Measurements from ENCODE around the gene ALDH1A3.
A peak's percentile ranks its signal among the peaks of the same experiment; 100 is the strongest.

ALDH1A3 gene

DNA sequence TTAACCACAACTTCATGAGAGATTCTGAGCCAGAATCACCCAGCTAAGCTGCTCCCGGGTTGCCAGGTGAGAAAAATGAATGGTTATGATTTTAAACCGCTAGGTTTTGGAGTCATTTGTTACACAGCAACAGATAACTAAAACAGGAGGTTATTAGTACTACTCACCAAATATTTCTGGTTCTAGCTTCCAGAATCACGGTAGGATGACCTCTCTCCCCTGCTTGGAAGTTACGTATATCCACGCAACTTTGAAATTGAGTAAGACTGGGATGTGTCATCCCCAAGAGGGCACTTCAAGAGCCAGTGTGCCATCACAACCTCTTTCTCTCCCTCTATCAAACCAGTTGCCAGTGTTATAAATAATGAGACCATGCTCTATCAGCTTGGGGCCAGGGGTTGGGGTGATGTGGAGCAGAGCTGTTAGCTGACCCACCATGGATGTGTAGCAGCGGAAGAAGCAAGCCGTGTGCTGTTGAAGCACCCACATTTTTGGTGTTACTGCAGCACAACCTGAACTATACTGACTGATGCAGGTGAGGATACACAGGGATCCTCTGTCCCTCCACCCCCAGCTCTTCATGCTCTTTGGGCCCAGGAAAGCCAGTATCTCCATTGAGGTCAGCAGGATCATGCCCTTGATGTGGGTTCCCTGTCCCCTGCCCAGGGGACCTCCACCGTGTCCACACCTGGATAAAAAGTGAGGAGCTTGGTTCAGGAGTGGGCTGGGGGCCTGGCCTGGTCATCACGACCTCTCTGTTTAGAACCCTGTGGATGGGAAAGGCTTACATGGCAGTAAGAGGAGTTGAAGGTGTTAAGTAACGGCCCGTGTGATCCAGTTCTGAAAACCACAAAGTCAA lies 19.4 kb upstream of the ALDH1A3 start:
- no peak for DNase-seq

DNA sequence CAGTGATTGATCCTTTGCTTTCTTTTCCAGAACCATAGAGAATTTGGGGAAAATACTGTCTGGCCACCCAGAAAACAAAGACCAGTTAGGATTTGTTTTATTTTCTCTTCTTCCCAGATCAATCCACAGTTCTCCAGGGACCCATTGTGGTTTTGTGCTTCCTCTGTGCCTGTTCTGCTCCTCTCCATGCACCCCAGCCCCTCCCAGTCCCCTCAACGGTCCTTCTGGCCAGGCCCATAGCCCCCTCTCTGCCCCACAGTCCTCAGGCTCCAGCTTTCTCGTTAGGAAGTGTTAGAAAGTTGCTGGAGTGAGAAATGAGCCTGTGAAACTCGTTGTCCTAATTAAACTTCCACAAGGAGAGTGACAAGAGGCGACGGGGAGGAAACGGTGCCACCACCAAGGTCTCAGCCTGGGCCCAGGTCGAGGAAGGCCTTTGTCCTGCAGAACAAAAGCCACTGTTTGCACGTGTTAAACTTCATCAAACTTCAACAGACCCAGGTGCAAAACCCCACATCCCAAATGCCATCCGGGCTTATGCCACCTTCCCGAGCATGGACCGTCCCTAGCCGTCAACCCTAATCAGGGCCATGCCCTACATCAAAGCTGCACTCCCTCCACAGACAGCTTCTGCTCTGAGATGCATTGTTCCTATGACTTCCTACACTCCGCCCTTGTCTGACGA lies 18.7 kb upstream of the ALDH1A3 start:
- DNase-seq: no peak

DNA sequence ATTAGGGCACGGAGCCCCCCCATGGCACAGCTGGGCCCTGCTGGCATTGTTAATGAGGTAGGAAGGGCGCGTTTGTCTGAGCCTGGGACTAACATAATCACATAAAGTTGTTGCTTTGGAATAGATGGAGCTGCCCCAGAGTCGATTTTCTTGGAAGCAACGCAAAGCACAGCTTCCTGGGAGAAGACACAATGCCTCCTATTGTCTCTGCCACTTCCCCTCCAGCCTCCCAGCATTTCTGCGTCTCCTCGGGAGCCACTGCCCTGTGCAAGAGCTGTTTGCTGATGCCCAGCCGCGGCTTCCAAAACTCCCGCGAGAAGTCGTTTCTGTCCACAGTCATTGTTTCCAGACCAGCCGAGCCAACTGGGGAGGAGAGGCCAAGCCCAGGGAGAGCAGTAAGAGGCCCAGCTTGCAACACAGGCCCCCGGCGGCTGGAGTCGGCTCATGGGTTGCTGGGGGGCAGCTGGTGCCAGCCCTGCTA lies 18.1 kb upstream of the ALDH1A3 start:
- no peak for DNase-seq

DNA sequence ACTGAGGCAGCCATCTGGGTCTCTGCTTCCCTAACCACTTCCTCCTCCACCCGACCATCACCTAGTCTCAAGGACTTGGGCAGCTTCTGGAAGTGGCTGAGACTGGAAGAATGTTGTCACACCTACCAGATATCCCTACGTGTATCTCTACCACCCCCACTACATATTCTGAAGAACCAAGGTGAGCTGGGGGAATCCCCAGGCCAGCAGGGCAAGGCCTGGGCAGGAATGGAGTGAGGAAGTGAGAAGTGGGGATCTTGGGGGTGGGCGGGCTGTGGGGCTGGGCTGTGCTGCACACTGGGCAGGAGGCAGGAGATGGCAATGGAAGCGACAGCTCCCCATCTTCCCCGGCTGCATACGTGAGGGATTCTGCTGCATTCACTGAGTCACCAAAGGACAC lies 17.5 kb upstream of the ALDH1A3 start:
- no peak for DNase-seq

DNA sequence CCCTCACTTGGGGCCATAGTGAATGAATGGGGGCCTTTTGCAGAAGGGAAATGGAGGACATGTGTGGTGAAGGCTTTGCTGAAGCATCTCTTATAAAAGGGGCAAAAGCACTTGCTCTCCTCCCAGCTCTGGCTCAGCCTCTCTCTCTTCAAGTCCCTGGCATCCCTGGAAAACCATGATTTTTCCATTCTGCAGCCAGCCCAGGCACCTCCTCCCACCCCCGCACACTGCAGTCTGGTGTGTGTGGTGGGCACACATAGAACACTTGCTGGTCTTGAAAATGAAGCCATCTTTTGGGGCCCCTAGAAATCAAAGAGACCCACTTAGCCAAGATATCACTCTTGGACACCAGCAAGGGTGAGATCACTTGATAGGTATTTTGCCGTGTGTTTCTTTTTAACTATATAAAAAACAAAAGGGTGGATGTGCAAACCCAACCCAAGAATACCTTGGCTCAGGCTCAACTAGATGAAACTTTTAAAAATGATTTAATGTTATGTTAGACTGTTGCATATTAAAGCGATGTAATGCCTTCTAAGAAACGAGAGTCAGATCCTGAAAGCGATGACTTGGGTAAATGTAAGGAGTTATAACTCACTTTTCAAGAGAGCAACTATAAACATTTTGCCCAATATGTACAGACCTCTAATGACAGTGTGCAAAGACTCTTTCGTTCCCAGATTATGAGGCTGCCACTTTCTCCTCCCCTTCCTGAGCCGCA lies 16.4 kb upstream of the ALDH1A3 start:
- DNase-seq: peak; percentile 67

DNA sequence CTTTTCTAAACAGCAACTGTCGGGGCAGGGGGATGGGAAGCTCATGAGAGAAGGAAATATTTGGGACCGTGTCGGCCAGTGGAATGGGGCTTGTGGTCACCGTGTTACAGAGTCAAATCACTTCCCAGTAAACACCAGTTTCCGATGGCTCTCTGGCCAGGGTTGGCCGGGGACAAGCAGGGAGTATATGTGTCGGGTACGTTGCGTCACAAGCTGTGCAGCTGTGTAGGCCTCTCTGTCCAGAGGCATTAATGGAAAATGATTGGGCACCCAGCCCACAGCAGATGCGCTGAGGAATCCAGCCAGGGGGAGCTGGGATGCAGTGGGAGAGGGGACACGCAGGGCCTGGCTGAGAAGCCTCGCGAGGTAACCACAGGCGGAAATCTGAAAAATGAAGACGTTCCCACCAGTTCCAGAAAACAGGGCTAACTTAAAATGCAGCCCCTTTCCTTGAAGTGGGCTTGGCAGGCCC lies 15.8 kb upstream of the ALDH1A3 start:
- peak; percentile 77 for DNase-seq

DNA sequence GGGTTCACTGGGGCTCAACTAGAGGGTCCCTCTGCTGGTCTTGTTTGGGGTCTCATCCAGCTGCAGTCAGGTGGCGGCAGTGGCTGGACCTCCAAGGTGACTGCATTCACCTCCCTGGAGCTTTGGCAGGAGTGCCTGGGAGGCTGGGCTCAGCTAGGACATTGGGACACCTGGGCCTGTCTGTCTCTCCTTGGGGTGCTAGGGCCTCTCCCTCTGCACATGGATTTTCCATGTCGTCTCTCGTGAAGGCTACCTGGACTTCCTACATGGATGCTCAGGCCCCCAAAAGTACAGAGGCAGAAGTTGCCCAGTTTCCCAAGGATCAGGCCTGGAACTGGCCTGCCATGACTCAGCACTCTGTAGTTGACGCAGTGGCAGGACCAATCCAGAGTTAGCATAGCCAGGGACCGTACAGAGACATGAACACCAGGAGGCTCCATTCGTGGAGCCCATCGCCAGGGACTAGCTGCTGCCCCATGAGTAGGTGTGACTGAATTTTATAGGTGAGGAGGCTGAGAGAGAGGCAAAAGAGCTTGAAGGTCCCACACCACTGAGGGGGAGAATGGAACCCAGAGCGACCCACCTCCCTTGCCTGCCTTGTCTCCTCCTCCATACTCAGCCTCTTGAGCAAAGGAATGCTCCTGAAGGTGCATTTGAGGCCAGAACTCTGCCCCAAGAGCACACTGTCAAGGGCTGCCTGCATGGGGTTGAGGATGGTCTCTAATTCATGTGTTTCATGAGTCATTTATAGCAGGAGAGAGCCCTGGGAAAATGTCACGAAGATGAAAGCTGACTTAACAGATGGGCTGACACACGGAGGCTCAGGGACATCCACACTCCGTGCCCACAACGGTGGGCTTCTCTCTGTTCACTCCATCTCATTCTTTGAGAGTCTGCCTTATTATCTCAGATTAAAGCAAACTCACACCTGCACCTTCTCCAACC lies 13.0 kb upstream of the ALDH1A3 start:
- DNase-seq: no peak

DNA sequence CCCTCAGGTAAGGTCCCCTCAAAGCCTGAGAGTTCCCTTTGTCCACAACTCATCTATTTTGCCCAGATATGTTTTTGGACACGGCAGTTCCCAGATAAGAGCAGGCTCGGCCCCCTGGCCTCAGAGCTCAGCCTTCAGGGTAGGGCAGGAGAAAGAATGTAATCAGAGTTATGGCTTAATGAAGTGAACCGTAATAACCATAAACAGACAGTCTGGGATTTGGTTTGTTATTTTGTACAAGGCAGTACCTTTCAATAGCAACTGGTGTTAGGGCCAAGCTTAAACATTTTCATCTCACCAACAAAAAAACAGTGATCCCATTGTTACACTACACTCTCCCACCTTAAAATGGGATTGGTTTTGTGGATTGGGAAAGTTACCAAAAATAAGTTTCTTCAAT lies 12.2 kb upstream of the ALDH1A3 start:
- no peak for DNase-seq

DNA sequence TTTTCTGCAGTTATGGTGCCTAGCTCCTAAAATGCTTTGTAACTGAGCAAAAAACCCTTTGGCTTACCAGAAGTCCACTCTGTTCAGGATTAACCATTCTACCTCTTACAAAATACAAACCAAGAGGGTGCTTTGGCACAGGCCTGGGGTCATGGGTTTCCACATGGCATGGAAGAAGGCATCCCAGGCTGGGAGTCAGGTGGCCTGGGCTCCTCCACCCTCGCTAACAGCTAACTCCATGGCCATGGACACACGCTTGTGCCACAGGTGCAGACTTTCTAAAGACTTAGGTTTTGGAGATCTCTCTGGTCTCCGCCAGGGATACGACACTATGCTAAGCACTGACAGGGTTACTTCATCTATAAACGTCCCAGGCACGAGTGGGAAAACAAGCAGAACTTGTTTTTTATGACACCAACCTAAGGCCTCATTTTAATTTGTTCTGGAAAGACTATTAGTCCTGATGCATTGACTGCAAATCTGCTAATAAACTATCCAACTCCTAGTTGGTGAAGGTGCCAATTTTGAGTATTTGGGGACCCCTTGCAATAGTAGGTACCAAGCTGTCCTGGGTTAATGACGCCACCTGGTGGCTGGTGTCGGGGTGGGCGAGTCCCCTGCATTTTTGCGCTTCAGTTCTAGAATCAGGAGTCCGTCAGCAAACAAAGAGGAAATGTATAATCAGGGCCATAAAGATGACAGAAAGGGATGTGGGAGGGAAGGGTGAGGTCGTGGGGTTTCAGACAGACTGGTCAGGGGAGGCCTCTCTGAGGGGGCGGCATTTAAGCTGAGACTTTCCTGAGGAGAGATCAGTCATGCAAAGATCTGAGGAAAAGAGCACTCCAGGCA lies 10.3 kb upstream of the ALDH1A3 start:
- DNase-seq: no peak

DNA sequence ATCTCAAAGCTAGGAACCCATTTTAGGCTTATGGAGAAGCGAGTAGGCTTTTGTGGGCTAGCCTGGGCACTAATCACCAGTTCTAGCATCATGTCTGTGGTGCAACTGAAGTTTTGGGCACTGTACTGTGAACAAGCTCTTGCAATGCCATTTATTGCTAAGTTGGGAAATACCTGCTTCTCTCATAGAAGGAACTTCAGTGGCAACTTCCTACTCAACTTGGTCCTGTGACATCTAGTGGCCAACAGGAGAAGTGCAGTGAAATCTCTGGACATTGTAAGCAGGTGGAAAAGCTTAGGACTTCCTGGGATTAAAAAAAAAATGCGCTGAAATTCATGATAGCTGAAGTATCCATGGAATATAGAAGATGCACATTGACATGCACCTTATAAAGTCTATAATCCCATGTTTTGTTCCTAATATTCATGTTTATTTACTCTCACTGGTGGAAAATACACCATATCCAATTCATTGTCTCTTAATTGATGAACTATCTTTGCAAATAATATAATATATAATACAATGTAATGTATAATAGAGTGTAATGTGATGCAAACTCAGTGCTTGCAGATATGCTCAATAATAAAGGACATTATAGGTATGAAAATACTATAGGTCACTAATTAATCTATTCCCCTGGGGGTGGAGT lies 6.5 kb upstream of the ALDH1A3 start:
- peak; percentile 77 for DNase-seq

DNA sequence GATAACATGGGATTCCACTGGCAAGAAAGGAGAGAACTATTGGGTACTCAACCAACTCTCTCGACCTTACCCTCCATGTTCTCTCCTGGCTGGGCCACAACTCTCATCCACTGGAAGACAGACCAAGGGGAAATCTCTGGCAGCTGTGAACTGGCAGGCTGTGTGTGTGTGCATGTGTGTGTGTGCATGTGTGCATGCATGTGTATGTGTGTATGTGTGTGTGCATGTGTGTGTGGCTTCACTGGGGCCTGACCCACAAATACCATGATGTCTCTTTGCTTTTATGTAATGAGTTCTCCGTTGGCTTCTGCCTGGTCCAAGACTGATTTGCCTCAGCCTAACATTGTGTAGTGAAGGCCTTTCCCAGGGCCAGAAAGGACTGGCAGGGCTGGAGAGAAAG lies 4.1 kb upstream of the ALDH1A3 start:
- no peak for DNase-seq

DNA sequence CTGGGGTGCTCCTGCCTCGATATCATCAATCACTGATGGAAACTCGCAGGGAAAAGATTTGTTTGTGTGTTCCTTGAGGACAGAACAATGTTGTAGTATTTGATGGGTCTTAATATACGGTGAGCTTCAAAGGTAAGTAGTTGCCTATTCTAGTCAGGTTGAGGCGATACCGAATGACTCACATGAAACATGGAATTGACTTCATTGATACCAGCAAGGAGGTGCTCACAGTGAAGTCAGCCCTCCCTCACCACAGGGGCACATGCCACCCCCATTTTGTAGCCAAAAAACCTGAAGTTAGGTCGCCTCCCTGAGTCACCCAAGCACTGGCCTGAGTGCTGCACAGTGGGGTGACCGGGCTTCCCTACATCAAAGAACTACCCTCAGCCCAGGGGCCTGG lies 3.7 kb upstream of the ALDH1A3 start:
- no peak for DNase-seq

DNA sequence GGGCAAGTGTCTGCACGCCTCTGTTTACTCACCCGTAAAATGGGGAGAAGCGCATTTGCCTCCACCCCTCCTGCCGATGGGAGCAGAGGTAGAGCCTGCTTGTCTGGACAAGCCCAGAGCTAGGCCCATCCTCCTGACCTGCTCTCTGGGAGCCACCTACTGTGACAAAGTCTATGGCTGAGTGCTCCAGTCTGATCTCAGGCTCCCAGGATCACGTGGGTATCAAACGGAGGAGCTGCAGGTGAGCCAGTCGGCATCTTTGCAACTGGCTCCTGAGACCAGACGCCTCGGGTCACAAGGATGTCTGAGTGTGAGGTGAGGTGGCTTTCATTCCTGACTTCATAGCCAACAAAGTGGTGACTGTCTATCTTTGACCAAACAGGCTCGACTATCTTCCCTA lies 2.1 kb upstream of the ALDH1A3 start:
- no peak for DNase-seq

DNA sequence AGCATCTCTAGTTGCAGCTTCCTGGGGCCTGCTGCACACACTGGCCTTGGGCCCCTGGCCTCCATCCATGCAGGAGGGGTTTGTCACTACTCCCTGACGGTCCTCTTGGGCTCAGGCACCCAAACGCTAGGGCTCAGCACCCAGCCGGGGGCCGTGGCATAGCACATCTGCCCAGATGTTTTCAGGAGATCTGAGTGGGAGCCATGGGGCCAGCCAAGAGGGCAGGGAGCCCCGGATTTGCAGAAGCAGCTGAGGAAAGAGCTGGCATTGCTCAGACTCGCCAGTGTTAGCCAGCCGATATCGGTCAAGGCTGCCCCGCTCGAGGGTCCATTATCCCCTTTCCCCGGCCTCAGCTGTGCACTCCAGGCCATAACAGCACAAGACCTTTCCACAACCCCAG lies 1.5 kb upstream of the ALDH1A3 start:
- no peak for DNase-seq

DNA sequence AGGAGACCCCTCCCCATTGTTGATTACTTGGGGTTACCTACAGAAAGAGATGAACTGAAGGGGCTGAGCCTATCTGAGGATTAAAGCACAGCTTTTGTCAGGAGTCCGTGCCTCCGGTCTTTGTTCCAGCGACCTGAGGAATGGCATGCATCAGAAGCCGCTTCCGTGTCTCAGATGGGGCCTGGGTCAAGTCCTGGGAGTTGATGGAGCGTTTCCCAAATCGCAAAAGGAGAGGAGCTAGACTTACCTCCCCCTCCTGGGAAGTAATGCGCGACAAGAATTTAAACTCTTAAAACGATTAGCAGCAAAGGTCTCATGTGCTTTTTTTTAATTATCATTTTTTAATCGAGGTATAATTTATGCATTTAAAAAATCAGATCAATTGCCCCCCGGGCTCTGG lies 983 bp upstream of the ALDH1A3 start:
- no peak for DNase-seq

DNA sequence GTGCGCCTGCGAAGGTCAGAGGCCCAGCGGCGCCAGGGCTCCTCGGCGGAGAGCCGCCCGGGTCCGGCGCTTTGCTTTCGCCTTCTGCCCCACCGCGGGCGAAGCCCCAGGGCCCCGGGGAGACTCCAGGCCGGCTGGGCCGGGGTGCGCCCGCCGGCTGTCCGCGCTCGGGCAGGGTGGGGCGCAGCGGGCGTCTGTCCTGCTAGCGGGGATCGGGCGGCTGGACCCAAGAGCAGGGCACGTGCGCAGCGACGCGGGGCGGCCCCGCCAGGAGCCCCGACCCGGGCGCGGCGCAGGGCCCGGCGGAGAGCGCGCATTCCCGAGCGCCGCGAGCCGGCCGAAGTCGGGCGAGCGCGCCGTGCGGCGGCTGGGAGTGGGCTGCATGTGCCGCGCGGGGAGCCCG lies 569 bp upstream of the ALDH1A3 start:
- DNase-seq: no peak

DNA sequence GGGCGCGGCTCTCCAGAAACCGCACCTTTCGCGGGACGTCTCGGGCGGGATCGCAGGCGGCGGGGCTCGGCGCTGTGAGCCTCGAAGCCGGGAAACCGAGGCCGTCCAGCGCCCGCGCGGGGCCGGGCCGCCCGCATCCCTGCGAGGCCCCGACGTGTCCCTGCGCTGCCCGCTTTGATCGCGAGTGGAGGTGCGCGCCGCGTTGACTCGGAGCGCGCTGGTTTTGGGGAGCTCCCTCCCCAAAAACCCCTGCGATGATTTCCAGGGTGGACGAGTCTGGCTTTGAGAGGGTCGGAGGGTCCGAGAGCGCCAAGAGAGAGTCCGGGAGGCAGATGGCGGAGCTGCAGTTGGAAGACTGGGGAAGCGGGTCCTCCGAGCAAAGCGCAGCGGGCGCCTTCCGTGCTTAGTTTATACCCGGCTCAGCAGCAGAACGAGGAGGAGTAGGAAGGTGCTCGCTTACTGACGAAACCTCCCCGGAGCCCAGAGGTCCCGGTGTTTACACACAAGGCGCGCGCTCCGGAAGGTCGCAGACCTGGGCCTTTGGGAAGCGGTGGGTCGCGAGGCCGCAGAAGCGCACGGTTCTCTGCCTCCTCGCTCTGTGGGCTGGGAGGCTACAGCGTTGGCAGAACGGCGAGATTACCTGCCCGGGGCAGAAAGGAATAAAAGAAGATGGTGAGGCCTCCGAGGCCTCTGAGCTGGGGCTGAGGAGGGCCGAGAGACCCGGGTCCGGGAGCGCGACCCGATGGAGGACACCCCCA lies 687 bp downstream of the ALDH1A3 start:
- DNase-seq: no peak

DNA sequence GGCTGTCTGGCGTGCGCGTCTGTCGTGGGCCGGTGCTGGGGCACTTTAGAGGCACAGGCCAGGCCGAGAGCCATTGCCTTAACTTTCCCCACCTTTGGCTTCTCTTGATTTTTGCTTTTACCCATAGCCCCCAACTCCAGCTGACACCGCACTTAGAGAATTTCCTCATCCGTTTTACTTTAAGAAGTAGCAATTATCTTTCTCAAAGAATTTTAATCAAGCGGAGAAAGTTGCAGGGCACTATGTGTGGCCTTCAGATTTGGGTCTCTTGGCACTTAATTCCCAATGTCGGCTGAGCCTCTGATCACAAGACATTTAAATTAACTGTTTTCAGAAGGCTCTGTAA lies 1.2 kb downstream of the ALDH1A3 start:
- DNase-seq: no peak

DNA sequence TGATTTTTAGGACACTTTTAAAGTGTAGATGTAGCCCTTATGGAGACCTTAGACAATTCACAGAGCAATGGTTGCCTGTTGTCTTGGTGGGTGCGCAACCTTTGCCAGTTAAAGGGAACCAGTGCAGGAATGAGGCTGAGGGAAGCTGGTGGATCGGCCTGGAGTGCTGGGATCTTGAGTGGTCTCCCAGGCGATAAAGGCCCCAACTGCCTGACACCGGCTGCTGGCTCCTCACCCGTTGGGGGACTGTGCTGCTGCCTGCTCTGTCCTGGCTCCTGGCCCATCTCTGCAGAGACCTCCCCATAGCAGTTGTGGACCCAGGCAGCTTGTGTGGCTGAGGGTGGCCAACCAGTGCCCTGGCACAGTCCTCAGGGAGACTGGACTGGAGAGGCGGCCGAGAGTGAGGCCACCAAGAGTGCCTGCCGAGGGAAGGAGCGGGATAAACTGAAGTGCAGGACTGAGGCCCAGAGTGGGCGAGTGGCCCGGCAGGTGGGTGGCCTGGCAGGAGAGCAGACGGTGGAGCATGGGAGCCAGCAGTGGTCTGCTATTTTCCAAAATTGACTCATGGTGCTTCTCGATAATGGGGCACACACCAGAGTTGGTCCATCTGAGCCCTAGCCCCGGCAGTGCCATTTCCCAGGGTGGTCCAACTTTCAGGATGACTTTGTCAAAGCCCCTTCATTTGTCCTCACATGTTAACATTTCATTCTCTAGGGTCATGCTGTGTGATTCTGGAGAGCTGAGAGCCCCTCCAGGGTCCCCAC lies 2.1 kb downstream of the ALDH1A3 start:
- DNase-seq: no peak

Measured in fibroblast of skin of abdomen (primary cell).